Caco-2 (cell line): ENCODE measurements around the gene KSR2. TPM values are rescaled to one million over a fixed set of nuclear protein-coding genes. Genes with fewer than 3 reads are reported as not detected.

Source experiments
- BruUV-seq: library from RNA; stranded (reverse); fragments of 400-500 nt; replicated peaks from 2 replicates; lab custom pipeline; 2021; lab: Mats Ljungman, UMichigan
- CTCF ChIA-PET: fragments of 300-600 bp; sonication (Branson Sonifier 250); formaldehyde crosslinking; loops from one replicate; lab custom pipeline; 2022; ENCODE audit warnings: antibody characterized with exemption; lab: Charles Lee
- POLR2A ChIA-PET: fragments of 300-600 bp; sonication (Branson Sonifier 250); formaldehyde crosslinking; loops from one replicate; lab custom pipeline; 2022; ENCODE audit warnings: antibody characterized with exemption; lab: Charles Lee
- DNase-seq, 2 experiments: peaks; one replicate each; pipeline versions ENCODE4 v3.0.0 to v3.0.0-alpha.2; 2020 to 2022
- H3K27me3 ChIP-seq: replicated peaks from 2 replicates; pipeline ENCODE4 v1.6.0; 2011; ENCODE audit warnings: low read length; ENCODE audit not compliant: control insufficient read depth, insufficient read depth
- H3K36me3 ChIP-seq: 2 replicates; pipeline ENCODE4 v1.5.1; 2011; ENCODE audit warnings: low read length; ENCODE audit not compliant: control insufficient read depth, insufficient read depth
- H3K4me1 ChIP-seq: fragments of 250-450 bp; sonication (Bioruptor Pico); 2 replicates; pipeline ENCODE4 v1.5.1; 2020; ENCODE audit warnings: mild to moderate bottlenecking
- H3K4me3 ChIP-seq: 2 replicates; pipeline ENCODE4 v1.5.1; 2011; ENCODE audit warnings: low read depth, mild to moderate bottlenecking, control low read depth, low read length
- H3K9me3 ChIP-seq: fragments of 250-450 bp; sonication (Bioruptor Pico); 2 replicates; pipeline ENCODE4 v1.5.1; 2020; ENCODE audit warnings: mild to moderate bottlenecking, moderate library complexity
- H3K27ac Mint-ChIP-seq: one replicate; pipeline ENCODE4 v1.8.0; 2022; ENCODE audit warnings: mixed read lengths; ENCODE audit not compliant: unreplicated experiment
- H3K27me3 Mint-ChIP-seq: one replicate; pipeline ENCODE4 v1.8.0; 2022; ENCODE audit warnings: mixed read lengths; ENCODE audit not compliant: insufficient read depth, unreplicated experiment
- H3K36me3 Mint-ChIP-seq: one replicate; pipeline ENCODE4 v1.8.0; 2022; ENCODE audit warnings: mild to moderate bottlenecking, mixed read lengths; ENCODE audit not compliant: insufficient read depth, unreplicated experiment
- H3K4me1 Mint-ChIP-seq: one replicate; pipeline ENCODE4 v1.8.0; 2022; ENCODE audit warnings: low read depth, mixed read lengths; ENCODE audit not compliant: unreplicated experiment
- H3K4me3 Mint-ChIP-seq: one replicate; pipeline ENCODE4 v1.8.0; 2022; ENCODE audit warnings: mild to moderate bottlenecking, moderate library complexity, mixed read lengths; ENCODE audit not compliant: unreplicated experiment
- H3K9me3 Mint-ChIP-seq: one replicate; pipeline ENCODE4 v1.8.0; 2022; ENCODE audit warnings: mixed read lengths; ENCODE audit not compliant: unreplicated experiment
- intact Hi-C: fragments of 100-400 bp; cut with micrococcal nuclease; formaldehyde crosslinking; loops from one replicate; pipeline ENCODE4 v1.10.0; 2022; ENCODE audit not compliant: unreplicated experiment
- total RNA-seq: library from RNA; stranded (reverse); gene quantifications from 2 replicates; pipeline ENCODE4 v1.2.3, GENCODE V29; 2022
- TF ChIP-seq, protein P1 (sequence below), 2 experiments: fragments of 200-600 bp in 1 of 2; IDR thresholded peaks; 1 replicate in 1 of 2; 2 replicates in 1 of 2; pipeline versions ENCODE4 v1.5.1 to v1.8.0; 2011 to 2022; ENCODE audit warnings: antibody characterized with exemption in 1 of 2, control low read depth in 1 of 2, inconsistent platforms in 1 of 2, low read depth in 1 of 2, low read length in 1 of 2, mild to moderate bottlenecking in 1 of 2, moderate library complexity in 1 of 2; ENCODE audit not compliant: insufficient read depth in 1 of 2, severe bottlenecking in 1 of 2, unreplicated experiment in 1 of 2

KSR2 gene
- total RNA-seq, 1 experiment from 2014 or later, result 0.66 TPM

DNA sequence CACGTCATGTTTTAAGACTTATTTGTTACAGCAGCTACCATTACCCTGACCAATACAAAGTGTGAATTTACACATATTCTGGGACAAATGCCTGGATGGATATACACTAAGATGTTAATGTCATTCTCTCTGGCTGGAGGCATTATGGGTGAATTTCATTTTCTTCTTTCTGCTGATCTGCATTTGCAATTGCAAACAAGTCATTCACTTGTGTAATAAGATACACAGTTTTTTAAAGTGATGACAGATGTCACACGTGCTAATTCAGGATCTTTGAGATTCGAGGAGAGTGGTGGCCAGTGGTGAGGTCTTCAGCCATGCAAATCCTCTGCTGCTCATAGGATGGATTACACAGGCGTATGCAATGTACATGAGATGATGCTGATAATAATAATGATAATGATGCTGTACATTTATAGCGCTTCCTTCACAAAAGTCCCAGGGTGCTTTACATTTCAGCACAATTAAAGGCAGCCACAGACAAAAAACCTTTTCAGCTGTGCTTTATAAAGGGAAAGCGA is 451.5 kb downstream of the KSR2 start:
- Mint-ChIP-seq H3K4me1 (no peaks in the 10 kb centered on the region), H3K9me3 (no peaks in the 10 kb centered on the region), H3K4me3 (no peak overlapping the region), H3K27me3 (peaks cover 25% of the 10 kb centered on the region), H3K36me3 (peaks cover 5% of the 10 kb centered on the region), H3K27ac (no peak overlapping the region)
- ChIA-PET CTCF (no interaction called here), POLR2A (no interaction called here)
- H3K36me3 ChIP-seq, result no peaks in the 10 kb centered on the region
- H3K4me1 ChIP-seq, result no peaks in the 10 kb centered on the region
- no TSS peak for BruUV-seq
- H3K27me3 ChIP-seq, result no peaks in the 10 kb centered on the region
- TF ChIP-seq, protein P1, sequence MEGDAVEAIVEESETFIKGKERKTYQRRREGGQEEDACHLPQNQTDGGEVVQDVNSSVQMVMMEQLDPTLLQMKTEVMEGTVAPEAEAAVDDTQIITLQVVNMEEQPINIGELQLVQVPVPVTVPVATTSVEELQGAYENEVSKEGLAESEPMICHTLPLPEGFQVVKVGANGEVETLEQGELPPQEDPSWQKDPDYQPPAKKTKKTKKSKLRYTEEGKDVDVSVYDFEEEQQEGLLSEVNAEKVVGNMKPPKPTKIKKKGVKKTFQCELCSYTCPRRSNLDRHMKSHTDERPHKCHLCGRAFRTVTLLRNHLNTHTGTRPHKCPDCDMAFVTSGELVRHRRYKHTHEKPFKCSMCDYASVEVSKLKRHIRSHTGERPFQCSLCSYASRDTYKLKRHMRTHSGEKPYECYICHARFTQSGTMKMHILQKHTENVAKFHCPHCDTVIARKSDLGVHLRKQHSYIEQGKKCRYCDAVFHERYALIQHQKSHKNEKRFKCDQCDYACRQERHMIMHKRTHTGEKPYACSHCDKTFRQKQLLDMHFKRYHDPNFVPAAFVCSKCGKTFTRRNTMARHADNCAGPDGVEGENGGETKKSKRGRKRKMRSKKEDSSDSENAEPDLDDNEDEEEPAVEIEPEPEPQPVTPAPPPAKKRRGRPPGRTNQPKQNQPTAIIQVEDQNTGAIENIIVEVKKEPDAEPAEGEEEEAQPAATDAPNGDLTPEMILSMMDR (IDR thresholded peaks at IDR 0.05; ENCODE audit: insufficient read depth in 1 of 2, low read depth in 1 of 2, low read length in 1 of 2, severe bottlenecking in 1 of 2, unreplicated experiment in 1 of 2), result no peak
- no peak overlapping the region for H3K4me3 ChIP-seq
- intact Hi-C loops, result no loop called here
- no peak for DNase-seq
- H3K9me3 ChIP-seq, result no peaks in the 10 kb centered on the region

DNA sequence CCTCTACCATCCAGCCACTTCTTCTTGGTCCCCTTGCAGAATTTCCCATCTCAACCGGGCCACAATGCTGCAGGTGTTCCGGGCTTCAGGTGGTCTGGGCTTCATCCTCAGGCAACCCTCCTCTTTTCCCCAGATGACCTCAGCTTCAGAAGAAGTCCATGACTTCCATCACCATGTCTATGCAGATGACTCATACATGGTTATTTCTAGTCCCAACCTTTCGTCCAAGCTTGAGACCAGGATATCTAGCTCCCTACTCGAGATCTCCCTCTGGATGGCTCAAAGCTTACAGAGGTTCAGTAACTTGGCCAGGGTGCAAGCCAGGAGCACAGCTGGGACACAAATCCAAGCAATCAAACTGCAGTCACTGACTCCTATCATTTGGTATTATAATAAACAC is 452.8 kb downstream of the KSR2 start:
- intact Hi-C loops, result no loop called here
- no peaks in the 10 kb centered on the region for H3K36me3 ChIP-seq
- H3K27me3 Mint-ChIP-seq, result peaks cover 25% of the 10 kb centered on the region
- TF ChIP-seq, protein P1 (IDR thresholded peaks at IDR 0.05; ENCODE audit: insufficient read depth in 1 of 2, low read depth in 1 of 2, low read length in 1 of 2, severe bottlenecking in 1 of 2, unreplicated experiment in 1 of 2), result no peak
- H3K9me3 Mint-ChIP-seq, result no peaks in the 10 kb centered on the region
- no peak overlapping the region for H3K4me3 Mint-ChIP-seq
- ChIA-PET CTCF (no interaction called here), POLR2A (no interaction called here)
- no peak overlapping the region for H3K27ac Mint-ChIP-seq
- no peaks in the 10 kb centered on the region for H3K27me3 ChIP-seq
- DNase-seq, result no peak
- H3K4me3 ChIP-seq, result no peak overlapping the region
- BruUV-seq, result no TSS peak
- peaks cover 4% of the 10 kb centered on the region for H3K36me3 Mint-ChIP-seq
- H3K4me1 Mint-ChIP-seq, result no peaks in the 10 kb centered on the region
- no peaks in the 10 kb centered on the region for H3K4me1 ChIP-seq
- H3K9me3 ChIP-seq, result no peaks in the 10 kb centered on the region

DNA sequence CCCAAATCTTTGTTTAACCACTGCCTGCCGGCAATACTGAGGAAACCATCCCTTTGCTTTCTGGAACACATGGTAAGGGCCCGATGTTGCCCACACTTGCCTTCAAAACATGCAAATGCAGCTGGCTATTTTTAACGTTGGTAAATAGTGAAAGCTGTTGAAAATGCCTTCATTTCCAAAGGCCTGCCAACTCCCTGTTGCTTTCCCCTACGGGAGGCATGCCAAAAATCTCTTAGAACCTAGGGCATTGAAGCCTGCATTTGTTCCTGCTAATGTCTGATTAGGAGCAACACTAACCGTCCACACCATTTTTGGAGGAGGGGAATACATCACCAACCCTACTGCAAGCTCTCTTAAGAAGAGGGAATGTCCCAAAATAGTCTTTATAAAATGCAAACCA is 454.8 kb downstream of the KSR2 start:
- no peaks in the 10 kb centered on the region for H3K9me3 ChIP-seq
- DNase-seq, result no peak
- TF ChIP-seq, protein P1 (IDR thresholded peaks at IDR 0.05; ENCODE audit: insufficient read depth in 1 of 2, low read depth in 1 of 2, low read length in 1 of 2, severe bottlenecking in 1 of 2, unreplicated experiment in 1 of 2), result no peak
- no TSS peak for BruUV-seq
- no peaks in the 10 kb centered on the region for H3K4me1 Mint-ChIP-seq
- CTCF ChIA-PET, result no interaction called here
- H3K4me1 ChIP-seq, result no peaks in the 10 kb centered on the region
- H3K27me3 Mint-ChIP-seq, result peaks cover 23% of the 10 kb centered on the region
- no peak overlapping the region for H3K27ac Mint-ChIP-seq
- H3K4me3 Mint-ChIP-seq, result no peak overlapping the region
- no peak overlapping the region for H3K4me3 ChIP-seq
- H3K27me3 ChIP-seq, result no peaks in the 10 kb centered on the region
- no peaks in the 10 kb centered on the region for H3K9me3 Mint-ChIP-seq
- intact Hi-C loops, result no loop called here
- POLR2A ChIA-PET, result no interaction called here
- no peaks in the 10 kb centered on the region for H3K36me3 ChIP-seq
- H3K36me3 Mint-ChIP-seq, result no peaks in the 10 kb centered on the region
